Jurkat, Clone E6-1 (cell line): ENCODE data around the gene AMDHD1. TPM values are rescaled to one million over a fixed set of nuclear protein-coding genes. Genes with fewer than 3 reads are reported as not detected.

ENCODE experiments used
- DNase-seq: peaks from one replicate; pipeline ENCODE4 v3.0.0-alpha.2; 2011; ENCODE audit warnings: low read depth, low spot score
- H3K4me3 ChIP-seq: 2 replicates; pipeline ENCODE4 v1.5.1; 2011; ENCODE audit warnings: mild to moderate bottlenecking, low read length, control low read depth, moderate library complexity
- polyA plus RNA-seq: library from polyadenylated mRNA; unstranded; fragments of >200 nt; gene quantifications from one replicate; pipeline ENCODE4 v1.2.1, GENCODE V29; 2012; ENCODE audit warnings: missing spikeins; ENCODE audit not compliant: insufficient read length, insufficient read depth

AMDHD1 gene, protein sequence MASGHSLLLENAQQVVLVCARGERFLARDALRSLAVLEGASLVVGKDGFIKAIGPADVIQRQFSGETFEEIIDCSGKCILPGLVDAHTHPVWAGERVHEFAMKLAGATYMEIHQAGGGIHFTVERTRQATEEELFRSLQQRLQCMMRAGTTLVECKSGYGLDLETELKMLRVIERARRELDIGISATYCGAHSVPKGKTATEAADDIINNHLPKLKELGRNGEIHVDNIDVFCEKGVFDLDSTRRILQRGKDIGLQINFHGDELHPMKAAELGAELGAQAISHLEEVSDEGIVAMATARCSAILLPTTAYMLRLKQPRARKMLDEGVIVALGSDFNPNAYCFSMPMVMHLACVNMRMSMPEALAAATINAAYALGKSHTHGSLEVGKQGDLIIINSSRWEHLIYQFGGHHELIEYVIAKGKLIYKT
- polyA plus RNA-seq: 1.1 TPM

DNA sequence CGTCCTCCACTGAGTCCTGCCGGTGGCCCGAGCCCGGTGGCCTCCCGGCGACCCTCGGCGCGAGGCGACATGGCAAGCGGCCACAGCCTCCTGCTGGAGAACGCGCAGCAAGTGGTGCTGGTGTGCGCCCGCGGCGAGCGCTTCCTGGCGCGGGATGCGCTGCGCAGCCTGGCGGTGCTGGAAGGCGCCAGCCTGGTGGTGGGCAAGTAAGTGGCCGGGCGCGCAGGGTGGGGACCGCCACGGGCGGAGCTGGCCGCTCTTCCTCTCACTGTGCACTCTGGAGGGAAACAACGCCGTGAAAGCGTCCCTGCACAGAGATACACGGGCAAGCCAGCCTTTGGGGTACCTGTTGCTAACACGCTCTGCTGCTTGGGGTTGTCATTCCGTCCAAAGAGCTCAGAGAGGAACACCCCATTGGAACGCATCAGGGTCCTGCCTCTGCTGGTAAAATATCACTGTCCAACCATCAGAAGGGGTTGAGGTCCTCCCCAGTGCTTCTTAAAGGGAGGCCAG is at the start of gene AMDHD1:
TSS of gene AMDHD1 (plus strand) at position 2 of the 513 bp plus-strand sequence. CDS start at position 70, 68 bp downstream.
- H3K4me3 ChIP-seq: peak within 1 kb of the TSS; percentile 83

DNA sequence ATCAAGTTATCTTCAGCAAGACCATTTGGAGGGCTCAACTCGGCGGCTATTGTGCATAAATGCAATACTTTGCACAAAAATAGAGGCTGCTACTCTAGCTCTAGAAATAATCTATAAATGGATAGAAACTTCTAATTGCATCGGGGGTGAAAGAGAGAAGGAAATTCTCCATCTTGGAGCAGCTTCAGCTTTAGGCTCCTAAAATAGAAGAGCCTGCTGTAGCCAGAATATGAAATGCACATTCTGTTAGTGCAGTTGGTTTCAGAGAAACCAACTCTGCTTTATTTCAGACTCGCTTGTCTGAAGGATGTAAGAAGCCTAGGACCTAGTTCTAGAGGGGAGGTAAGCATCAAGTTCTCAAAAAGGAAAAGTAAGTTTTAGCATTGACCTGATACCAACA is 46.3 kb upstream of the AMDHD1 start:
- DNase-seq: no peak
- H3K4me3 ChIP-seq: no peak overlapping the region

More for the DNA sequence above, at the start of gene AMDHD1:
- peak; percentile 65 for DNase-seq

DNA sequence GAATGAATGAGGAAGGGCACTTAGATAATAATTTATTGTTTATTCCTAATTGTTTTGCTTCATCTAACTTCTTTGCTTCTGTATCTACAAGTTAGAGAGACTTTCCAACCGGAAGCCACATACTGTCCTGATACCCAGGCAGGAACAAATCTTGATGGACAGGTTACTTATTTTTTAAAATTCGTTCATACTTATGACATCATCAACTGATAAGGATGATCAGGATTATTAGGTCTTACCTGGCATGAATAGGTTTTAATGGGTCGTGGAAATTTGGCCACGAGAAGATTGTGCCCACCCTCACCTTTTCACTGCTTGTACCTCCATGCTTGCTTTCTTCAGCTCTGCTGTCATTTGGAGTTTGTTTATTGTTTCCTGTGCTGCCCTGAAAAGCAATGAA is 45.0 kb upstream of the AMDHD1 start:
- no peak overlapping the region for H3K4me3 ChIP-seq

GRCh38 chr12:95908573-95908972 is 34.6 kb upstream of the AMDHD1 start:
- no peak for DNase-seq

More for the DNA sequence above, 45.0 kb upstream of the AMDHD1 start:
- DNase-seq: no peak

GRCh38 chr12:95909871-95910270 is 33.3 kb upstream of the AMDHD1 start:
- DNase-seq: no peak
- no peak overlapping the region for H3K4me3 ChIP-seq

More at GRCh38 chr12:95908573-95908972, 34.6 kb upstream of the AMDHD1 start:
- H3K4me3 ChIP-seq: no peak overlapping the region

- H3K4me3 ChIP-seq: no peak overlapping the region
- DNase-seq: peak; percentile 51
Observed at GRCh38 chr12:95918194-95918993, 24.7 kb upstream of the AMDHD1 start.

DNA sequence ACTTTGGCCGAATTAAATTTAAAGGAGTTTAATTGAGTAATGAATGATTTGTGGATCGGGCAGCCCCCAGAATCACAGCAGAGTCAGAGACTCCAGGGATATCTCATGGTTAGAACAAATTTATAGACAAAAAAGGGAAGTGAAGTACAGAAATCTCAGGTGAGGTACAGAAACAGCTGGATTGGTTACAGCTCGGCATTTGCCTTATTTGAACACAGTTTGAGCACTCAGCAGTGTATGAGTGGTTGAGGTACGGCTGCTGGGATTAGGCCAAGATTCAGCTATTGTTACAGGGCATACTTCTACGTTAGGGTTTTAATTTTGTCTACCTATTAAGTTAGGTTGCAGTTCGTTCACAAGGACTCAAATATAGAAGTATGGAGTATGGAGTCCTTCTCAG is 24.0 kb upstream of the AMDHD1 start:
- DNase-seq: no peak
- H3K4me3 ChIP-seq: no peak overlapping the region

- H3K4me3 ChIP-seq: no peak overlapping the region
- no peak for DNase-seq
Observed at GRCh38 chr12:95922231-95922630, 20.9 kb upstream of the AMDHD1 start.

- no peak for DNase-seq
- no peak overlapping the region for H3K4me3 ChIP-seq
Observed at GRCh38 chr12:95940514-95940913, 2.6 kb upstream of the AMDHD1 start.

DNA sequence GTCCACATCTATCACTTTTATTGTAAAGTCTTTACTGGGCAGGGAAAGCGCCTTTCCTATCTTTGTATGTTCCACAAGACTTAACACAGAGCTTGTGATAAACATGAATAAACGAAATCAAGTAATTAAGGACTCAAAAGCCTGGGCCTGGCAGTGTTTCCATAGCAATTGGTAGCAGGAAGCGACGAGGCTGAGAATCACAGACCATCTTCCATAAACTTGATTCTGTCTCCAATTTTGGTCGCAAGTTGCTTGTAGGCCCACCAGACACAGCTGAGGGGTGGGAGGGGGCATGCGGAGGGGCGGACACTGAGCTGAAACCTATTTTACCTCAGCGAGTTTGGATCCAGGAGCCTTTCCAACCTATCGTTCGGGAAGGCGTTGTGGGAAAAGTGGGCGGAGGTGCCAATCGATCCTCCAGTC is 1.0 kb upstream of the AMDHD1 start:
- no peak for DNase-seq
- peak overlapping the region; percentile 83 for H3K4me3 ChIP-seq

DNA sequence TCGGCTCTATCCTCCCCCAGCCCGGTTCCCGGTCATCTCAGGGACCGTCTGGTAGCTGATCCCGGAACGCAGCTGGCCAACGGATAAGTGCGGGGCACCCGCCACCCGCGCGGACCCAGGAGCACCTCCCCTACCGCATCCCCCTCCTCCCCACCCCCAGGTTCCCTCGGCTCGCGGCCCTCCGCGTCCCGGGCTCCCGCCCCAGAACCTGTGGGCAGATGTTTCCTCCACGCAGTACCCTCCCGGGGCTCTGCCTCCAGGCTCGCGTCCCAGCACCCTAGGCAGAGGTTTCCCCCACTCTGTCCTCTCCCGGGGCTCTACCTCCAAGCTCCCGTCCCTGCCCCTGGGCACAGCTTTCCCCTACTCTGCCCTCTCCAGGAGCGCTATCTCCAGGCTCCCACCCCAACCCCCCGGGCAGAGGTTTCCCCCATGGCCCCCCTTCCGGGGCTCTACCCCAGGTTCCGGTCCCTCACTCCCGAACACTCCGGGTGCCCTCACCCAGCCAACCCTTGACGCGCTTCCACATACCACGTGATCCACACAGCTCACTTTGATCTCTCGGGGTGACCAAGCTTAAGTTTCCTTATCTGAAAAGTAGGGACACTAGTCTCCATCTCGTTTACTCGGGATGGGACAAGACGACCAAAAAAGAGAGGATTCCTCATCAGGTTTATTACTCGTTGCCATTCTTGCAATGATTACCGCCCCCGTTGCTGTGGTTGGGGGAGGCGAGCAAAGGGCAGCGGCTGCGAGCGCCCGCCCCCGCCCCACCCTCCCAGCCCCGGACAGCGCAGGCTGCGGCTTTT is 404 bp upstream of the AMDHD1 start, which contains the start of gene CCDC38:
TSS of gene CCDC38 (minus strand) at position 91 of the 806 bp plus-strand sequence. CDS start 6,105 bp downstream, outside the sequence.
- H3K4me3 ChIP-seq: peak within 1 kb of the TSS; percentile 83
- peak; percentile 90 for DNase-seq

DNA sequence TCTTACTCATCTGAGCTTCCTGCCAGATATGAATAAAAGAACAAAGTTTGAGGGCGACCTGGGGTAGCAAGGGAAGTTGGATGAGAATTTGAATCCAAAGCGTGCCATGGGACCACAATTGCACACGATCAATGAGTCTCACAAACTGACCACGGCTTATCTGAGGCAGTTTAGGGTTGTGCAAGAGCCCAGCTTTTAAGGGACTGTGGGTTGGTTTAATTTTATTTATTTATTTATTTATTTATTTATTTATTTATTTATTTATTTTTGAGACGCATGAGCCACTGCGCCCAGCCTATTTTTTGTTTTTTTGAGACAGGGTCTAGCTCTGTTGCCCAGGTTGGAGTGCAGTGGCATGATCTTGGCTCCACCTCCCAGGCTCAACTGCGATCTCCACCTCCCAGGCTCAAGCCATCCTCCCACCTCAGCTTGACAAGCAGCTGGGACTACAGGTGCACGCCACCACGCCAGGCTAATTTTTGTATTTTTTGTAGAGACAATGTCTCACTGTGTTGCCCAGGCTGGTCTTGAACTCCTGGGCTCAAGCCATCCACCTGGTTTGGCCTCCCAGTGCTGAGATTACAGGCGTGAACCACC is 1.1 kb downstream of the AMDHD1 start:
- H3K4me3 ChIP-seq: no peak overlapping the region
- DNase-seq: no peak

GRCh38 chr12:95949477-95950206 is 6.5 kb downstream of the AMDHD1 start:
- DNase-seq: no peak
- H3K4me3 ChIP-seq: no peak overlapping the region

GRCh38 chr12:95951515-95951914 is 8.4 kb downstream of the AMDHD1 start:
- no peak overlapping the region for H3K4me3 ChIP-seq
- DNase-seq: no peak

- no peak overlapping the region for H3K4me3 ChIP-seq
- DNase-seq: no peak
Observed at GRCh38 chr12:95953000-95953399, 9.9 kb downstream of the AMDHD1 start.

GRCh38 chr12:95955549-95956159 is 12.5 kb downstream of the AMDHD1 start:
- no peak for DNase-seq
- H3K4me3 ChIP-seq: no peak overlapping the region

GRCh38 chr12:95956557-95957145 is 13.5 kb downstream of the AMDHD1 start:
- no peak for DNase-seq
- no peak overlapping the region for H3K4me3 ChIP-seq
